GM19043 (cell line): ENCODE data around the gene OSCAR.
"Not testable (repeated sequence)": the region's sequence is repeated elsewhere in the genome, so short reads cannot be mapped to it uniquely, and the experiment has no call there.

Source experiments
- ATAC-seq: cut with Tn5 transposase; IDR thresholded peaks from one replicate; pipeline ENCODE4 v1.9.1; 2021; ENCODE audit warnings: low read depth; ENCODE audit not compliant: unreplicated experiment

The OSCAR gene

GRCh38 chr19:54095859-54096616, 4.6 kb downstream of the OSCAR start:
- not testable (repeated sequence) for ATAC-seq

- no peak for ATAC-seq
These were observed 5.3 kb downstream of the OSCAR start for GRCh38 chr19:54095136-54095858.

- ATAC-seq = no peak
These were observed 6.1 kb downstream of the OSCAR start for GRCh38 chr19:54094426-54095000.

- ATAC-seq = no peak
These were observed 16.2 kb downstream of the OSCAR start for GRCh38 chr19:54084410-54084809.

- no peak for ATAC-seq
These were observed 19.6 kb downstream of the OSCAR start, which contains the start of gene TARM1 for GRCh38 chr19:54081032-54081431. TARM1 (minus strand) TSS chr19:54081365; CDS start chr19:54081340, 25 bp downstream.

- no peak for ATAC-seq
These were observed 23.3 kb downstream of the OSCAR start for GRCh38 chr19:54077334-54077733.

- ATAC-seq = no peak
These were observed 25.8 kb downstream of the OSCAR start for GRCh38 chr19:54074851-54075250.

- no peak for ATAC-seq
These were observed 26.8 kb downstream of the OSCAR start for GRCh38 chr19:54073829-54074228.

- ATAC-seq = no peak
These were observed 31.1 kb downstream of the OSCAR start for GRCh38 chr19:54069470-54069869.

GRCh38 chr19:54063350-54064116, 37.1 kb downstream of the OSCAR start, which contains the start of gene VSTM1:
VSTM1 (minus strand) TSS chr19:54063897; CDS start chr19:54063777, 120 bp downstream.
- ATAC-seq = no peak

- ATAC-seq = no peak
These were observed 38.0 kb downstream of the OSCAR start for GRCh38 chr19:54062643-54063042.

- no peak for ATAC-seq
These were observed 53.0 kb downstream of the OSCAR start for GRCh38 chr19:54047616-54048015.

GRCh38 chr19:54045771-54046170, 54.8 kb downstream of the OSCAR start:
- ATAC-seq = no peak
